Left colon (tissue), 2 donors: ENCODE measurements around the gene CAPZA1. TPM values are rescaled to one million over a fixed set of nuclear protein-coding genes. Genes with fewer than 3 reads are reported as not detected.
A peak's percentile ranks its signal among the peaks of the same experiment; 100 is the strongest.

ENCODE experiments used
- ATAC-seq: fragments of 200-7000 bp; cut with Tn5 transposase; one replicate; pipeline ENCODE4 v1.9.1; 2020; ENCODE audit warnings: mild to moderate bottlenecking, moderate library complexity
- DNase-seq, 2 donors: peaks; one replicate each; pipeline ENCODE4 v3.0.0-alpha.2; 2020
- intact Hi-C, 2 donors: fragments of 100-400 bp; cut with DNase I in 1 of 2; cut with micrococcal nuclease in 1 of 2; formaldehyde crosslinking; loops; one replicate each; pipeline versions ENCODE4 v1.11.2 to v1.14.0; 2022; cut with DNase I, micrococcal nuclease
- total RNA-seq, 2 donors: library from RNA; stranded (reverse); fragmentation: NEBNext Ultra II Directional; extraction: Animal tissue kit (Norgen Biotek cat#: 25700); gene quantifications; one replicate each; pipeline ENCODE4 v1.2.1, GENCODE V29; 2021
- donor health status: DM: no; HTN: no; CAD: no.
- donor health status: DM: yes; HTN: yes; CAD: no.

Gene CAPZA1
- total RNA-seq, 2 donors from 2014 or later = 161 to 162 TPM

DNA sequence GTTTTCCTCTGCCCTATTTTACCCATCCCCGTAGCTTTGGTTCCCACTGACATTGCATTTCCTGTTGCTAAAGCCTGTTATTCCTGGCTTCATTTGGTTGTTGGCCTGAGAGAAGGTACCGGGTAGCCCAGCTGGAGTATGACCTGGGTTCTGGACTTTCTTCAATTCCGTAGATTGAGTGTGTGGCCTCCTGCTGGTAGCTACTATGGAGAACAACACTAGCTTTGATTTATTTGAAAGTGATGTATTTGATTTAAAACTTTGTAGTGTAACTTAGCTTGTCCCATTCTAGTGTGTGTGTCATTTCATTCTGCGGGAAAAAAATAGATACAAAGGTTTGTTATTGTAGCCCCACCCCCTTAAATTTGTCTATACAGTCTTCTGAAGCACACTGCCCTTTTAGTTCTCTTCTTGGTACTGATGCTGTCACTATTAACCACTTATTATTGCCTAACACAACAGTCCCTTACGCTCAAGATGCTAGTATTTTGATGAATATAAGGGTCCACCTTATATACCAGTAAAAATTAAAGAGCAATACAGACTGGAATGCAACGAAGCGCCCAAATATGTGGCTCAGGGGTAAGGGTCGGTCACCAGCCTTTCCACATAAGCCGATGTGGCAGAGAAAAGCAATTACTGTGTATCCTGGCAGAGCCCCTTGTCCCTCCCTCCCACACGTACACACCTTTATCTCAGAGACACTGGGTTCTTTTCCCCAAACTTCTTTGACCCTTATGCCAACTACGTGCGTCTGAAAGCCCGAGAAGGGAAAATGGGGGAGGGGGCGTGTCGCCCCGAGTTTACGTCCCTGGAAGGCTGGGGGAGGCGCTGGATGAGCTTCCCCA, 54.2 kb downstream of the CAPZA1 start:
- intact Hi-C loops = loop anchor here in 1 of 2 donors (10.0 kb wide), 1 partner anchor 49 kb away; no protein-coding TSS in a partner anchor
- ATAC-seq = peak; percentile 50
- no peak for DNase-seq

DNA sequence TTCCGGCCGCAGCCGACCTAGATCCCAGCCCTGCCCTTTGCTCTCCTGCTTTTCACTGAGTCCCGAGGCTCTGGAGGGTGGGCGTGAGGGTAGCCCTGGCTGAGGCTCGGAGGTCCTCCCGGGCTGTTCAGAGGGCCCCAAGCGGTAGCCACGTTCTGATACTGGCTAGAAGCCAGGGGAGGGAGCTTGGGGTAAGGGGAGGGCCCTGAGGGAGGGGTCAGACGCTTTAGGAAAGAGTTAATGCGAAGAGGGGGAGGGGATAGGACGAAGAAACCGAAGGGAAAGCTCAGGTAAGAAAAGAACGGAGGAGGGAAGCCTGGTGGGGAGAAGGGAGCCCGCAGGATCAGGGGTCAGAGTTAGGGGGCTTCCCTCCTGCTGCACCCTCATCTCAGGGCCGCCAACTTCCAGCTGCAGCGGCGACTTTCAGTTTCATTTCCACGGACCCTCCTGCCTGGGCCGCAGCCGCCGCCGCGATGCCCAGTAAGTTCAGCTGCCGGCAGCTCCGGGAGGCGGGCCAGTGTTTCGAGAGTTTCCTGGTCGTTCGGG, 54.9 kb downstream of the CAPZA1 start, which contains the start of gene MOV10:
Gene MOV10, plus strand, starts transcription at position 220 of the 546 bp plus-strand sequence. Its CDS starts 254 bp downstream, at position 474.
- peak; percentile 77 for ATAC-seq
- DNase-seq = peak; percentile 71 to 83
- intact Hi-C loops = loop anchor here in 1 of 2 donors (10.0 kb wide), 1 partner anchor 50 kb away; no protein-coding TSS in a partner anchor

GRCh38 chr1:112674986-112675727, 55.5 kb downstream of the CAPZA1 start:
- ATAC-seq = peak; percentile 72
- intact Hi-C loops = loop anchor here in 1 of 2 donors (10.0 kb wide), 1 partner anchor 50 kb away; no protein-coding TSS in a partner anchor
- peak; percentile 43 to 69 for DNase-seq

DNA sequence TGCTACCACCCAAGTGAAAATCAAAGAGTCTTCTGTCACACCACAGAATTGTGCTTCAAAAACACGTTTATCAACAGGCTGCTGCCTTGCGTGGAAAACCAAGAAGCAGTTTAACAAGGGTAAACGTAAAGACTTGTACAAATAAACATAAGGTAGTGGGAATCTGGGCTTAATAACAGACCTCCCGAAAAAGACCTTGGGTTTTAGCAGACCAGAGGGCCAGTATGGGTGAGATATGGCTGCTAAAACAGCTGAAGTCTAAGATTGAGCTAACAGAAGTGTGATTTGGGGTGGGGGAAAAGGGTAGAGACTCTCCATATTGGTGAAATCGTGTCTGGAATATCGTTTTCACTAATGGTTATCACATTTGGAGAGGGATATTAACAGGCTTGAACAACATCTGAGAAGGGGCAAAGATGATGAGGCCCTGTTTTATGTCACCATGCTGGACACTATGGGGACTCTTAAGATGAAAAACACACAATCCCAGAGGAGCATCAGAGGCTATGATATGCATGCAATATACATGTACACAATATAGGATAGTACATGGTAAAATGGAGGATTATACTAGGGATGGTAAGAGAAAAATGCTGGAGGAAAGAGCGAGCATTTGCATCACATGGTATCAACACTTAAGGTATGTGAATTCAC, 56.2 kb downstream of the CAPZA1 start:
- intact Hi-C loops = loop anchor here in 1 of 2 donors (10.0 kb wide), 1 partner anchor 51 kb away; no protein-coding TSS in a partner anchor
- no peak for ATAC-seq
- DNase-seq = no peak

- no peak for DNase-seq
Measured at GRCh38 chr1:112676543-112676942, 56.9 kb downstream of the CAPZA1 start.

GRCh38 chr1:112677501-112677900, 57.9 kb downstream of the CAPZA1 start:
- DNase-seq = no peak
- no peak for ATAC-seq
- intact Hi-C loops = loop anchor here in 1 of 2 donors (10.0 kb wide), 1 partner anchor 53 kb away; no protein-coding TSS in a partner anchor

More at GRCh38 chr1:112676543-112676942, 56.9 kb downstream of the CAPZA1 start:
- intact Hi-C loops = loop anchor here in 1 of 2 donors (10.0 kb wide), 1 partner anchor 52 kb away; no protein-coding TSS in a partner anchor
- ATAC-seq = no peak

DNA sequence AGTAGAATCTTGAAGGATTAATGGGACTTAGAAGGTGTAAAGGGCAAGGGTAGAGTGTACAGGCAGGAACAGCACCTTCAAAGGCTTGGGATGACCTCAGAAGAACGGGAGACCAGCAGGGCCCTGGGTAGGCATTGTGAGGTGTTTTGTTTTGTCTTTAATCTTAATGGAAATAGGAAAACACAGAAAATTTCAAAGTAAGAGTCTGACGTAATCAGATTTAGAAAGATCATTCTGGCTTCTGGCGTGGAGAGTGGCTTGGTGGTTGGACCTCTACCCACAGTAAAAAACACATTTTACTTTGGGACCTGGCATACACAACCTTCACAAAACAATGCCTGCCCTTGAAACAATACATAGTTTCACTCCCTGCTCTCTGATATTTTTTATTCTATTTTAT, 59.0 kb downstream of the CAPZA1 start:
- intact Hi-C loops = loop anchor here in 1 of 2 donors (10.0 kb wide), 1 partner anchor 54 kb away; no protein-coding TSS in a partner anchor
- ATAC-seq = no peak
- DNase-seq = no peak

- intact Hi-C loops = no loop called here
- no peak for DNase-seq
- ATAC-seq = no peak
Measured at GRCh38 chr1:112685913-112686312, 66.3 kb downstream of the CAPZA1 start.

DNA sequence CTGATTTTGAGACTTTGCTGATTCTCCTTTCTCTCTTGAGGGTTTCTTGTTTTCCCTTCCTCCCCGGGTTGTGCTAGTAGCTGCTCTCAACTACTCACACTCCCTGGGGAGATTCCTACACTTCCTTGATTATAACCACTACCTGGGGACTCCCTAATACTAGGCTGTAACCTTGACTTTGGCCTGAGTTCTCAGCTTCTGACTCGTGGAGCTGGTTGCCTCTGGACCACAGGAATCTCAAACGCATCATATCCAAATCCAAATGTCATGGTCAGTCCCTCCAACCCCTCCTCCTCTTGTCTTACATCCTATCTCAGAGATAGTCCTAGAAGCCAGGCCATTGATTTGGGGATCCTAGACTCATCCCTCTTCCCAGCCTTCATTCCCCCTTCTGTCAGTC, 66.8 kb downstream of the CAPZA1 start:
- ATAC-seq (no peak), DNase-seq (no peak)
- intact Hi-C loops = no loop called here

- ATAC-seq (no peak), DNase-seq (no peak)
- intact Hi-C loops = no loop called here
Measured at GRCh38 chr1:112686835-112687234, 67.2 kb downstream of the CAPZA1 start.

- ATAC-seq (no peak), DNase-seq (no peak)
- intact Hi-C loops = no loop called here
Measured at GRCh38 chr1:112687361-112687760, 67.7 kb downstream of the CAPZA1 start.

DNA sequence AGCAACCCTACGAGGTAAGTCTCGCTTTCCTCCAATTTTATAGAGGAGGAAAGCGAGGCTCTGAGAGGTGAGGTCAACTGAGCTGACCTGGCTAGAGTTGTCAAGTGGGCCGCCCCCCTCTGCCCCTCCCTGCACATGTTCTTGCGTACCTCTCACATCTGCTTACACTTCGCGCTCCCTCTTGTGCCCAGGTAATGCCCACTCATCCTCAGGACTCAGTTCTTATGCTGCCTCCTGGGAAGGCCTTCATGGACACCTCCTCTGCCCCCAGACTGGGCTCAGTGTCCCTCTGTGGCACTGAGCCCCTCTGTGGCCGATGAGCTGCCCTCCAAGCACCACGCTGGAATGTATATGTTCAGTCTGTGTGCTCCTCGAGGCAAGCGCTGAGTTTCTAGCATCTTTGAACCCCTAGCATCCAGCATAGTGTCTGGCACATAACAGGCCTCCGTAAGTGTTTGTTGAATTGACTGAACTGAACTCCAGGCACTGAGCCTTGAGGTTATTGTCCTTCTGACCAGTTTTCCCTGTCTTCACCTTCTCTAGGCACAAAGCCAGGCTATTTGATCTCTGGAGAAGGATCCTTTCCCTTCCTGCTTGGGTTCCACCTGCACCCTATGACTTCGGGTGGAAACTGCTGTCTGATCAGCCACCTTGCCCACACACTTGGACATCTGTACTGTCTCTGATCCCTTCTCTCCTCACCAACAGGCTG, 68.3 kb downstream of the CAPZA1 start:
- intact Hi-C loops = no loop called here
- no peak for DNase-seq
- no peak for ATAC-seq

GRCh38 chr1:112688781-112689193, 69.2 kb downstream of the CAPZA1 start:
- intact Hi-C loops = no loop called here
- DNase-seq (no peak), ATAC-seq (no peak)

DNA sequence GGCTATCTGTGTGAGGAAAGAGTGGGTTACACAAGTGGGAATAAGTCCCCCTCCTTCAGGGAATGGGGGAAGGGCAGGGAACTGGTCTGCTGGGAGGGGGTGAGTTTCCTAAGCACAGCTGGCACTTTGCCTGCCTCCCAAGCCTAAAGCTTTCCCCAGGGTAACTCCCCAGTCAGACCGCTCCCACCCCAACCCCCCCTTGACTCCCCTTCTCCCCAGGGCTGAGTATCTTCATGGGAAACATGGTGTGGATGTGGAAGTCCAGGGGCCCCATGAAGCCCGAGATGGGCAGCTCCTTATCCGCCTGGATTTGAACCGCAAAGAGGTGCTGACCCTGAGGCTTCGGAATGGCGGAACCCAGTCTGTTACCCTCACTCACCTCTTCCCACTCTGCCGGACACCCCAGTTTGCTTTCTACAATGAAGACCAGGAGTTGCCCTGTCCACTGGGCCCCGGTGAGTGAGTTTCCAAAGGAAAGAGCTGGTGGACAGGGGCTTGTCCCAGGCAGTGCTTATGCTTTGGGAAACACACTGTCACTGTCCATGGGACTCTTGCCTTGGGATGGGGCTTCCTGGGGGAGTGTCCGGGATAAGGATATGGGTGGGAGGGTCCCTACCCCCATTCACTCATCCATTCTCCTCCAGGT, 69.7 kb downstream of the CAPZA1 start:
- no peak for ATAC-seq
- intact Hi-C loops = no loop called here
- no peak for DNase-seq

GRCh38 chr1:112689842-112690237, 70.2 kb downstream of the CAPZA1 start:
- intact Hi-C loops = no loop called here
- ATAC-seq (no peak), DNase-seq (no peak)

DNA sequence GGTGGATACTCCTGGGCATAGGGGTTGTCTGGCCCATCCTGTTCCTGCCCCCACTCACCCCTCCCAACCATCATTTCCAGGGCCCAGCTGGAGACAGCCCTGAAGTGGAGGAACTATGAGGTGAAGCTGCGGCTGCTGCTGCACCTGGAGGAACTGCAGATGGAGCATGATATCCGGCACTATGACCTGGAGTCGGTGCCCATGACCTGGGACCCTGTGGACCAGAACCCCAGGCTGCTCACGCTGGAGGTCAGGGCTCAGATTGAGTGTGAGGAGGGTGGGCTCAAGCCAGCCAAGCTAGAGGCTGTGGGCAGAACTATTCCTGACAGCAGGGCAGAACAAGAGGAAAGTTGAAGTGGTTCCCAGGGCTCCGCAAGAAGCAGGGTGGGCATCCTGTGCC, 73.0 kb downstream of the CAPZA1 start:
- ATAC-seq (no peak), DNase-seq (no peak)
- intact Hi-C loops = no loop called here

DNA sequence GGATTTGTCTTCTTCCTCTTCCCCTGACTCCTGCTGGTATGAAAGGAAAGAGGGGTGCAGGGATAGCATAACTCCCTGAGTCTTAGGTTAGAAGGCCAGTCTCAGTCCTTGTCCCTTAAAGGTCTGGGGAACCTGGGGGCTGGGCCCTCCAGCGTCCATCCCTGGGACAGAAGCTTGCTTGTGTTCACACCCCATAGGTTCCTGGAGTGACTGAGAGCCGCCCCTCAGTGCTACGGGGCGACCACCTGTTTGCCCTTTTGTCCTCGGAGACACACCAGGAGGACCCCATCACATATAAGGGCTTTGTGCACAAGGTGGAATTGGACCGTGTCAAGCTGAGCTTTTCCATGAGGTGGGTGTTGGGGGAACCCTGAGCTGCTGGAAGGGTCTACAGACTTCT, 74.2 kb downstream of the CAPZA1 start:
- DNase-seq (no peak), ATAC-seq (no peak)
- intact Hi-C loops = no loop called here
